Neural cell (in vitro differentiated cells): ENCODE measurements around the gene DGCR8. TPM values are rescaled to one million over a fixed set of nuclear protein-coding genes. Genes with fewer than 3 reads are reported as not detected.

Source experiments
- H2AFZ ChIP-seq: fragments of 200-600, 300-800 bp; sonication (generic), shearing (Covaris generic); 2 replicates; pipeline ENCODE4 v1.6.0; 2014; ENCODE audit warnings: low read depth, mild to moderate bottlenecking, antibody characterized with exemption, low read length, moderate library complexity
- H3F3A ChIP-seq: fragments of 200-600 bp; shearing (Covaris generic); 2 replicates; pipeline ENCODE4 v1.6.1; 2016; ENCODE audit warnings: mild to moderate bottlenecking, moderate library complexity, mixed read lengths, antibody characterized with exemption, low read length; ENCODE audit not compliant: insufficient read depth, poor library complexity, severe bottlenecking
- H3K27ac ChIP-seq: fragments of 200-600, 300-800 bp; sonication (generic), shearing (Covaris generic); 2 replicates; pipeline ENCODE4 v1.5.1; 2014; ENCODE audit warnings: mild to moderate bottlenecking, low read length, moderate library complexity
- H3K27me3 ChIP-seq: fragments of 300-800, 200-600 bp; sonication (generic), shearing (Covaris generic); 2 replicates; pipeline ENCODE4 v1.6.0; 2014; ENCODE audit warnings: mild to moderate bottlenecking, low read depth, low read length, moderate library complexity; ENCODE audit not compliant: insufficient read depth
- H3K36me3 ChIP-seq: fragments of 300-800, 200-600 bp; sonication (generic), shearing (Covaris generic); 2 replicates; pipeline ENCODE4 v1.5.1; 2014; ENCODE audit warnings: mild to moderate bottlenecking, antibody characterized with exemption, low read length, moderate library complexity; ENCODE audit not compliant: insufficient read depth
- H3K4me2 ChIP-seq: fragments of 300-800, 200-600 bp; sonication (generic), shearing (Covaris generic); 2 replicates; pipeline ENCODE4 v1.6.0; 2014; ENCODE audit warnings: mild to moderate bottlenecking, low read length
- H3K4me3 ChIP-seq: fragments of 300-800, 200-600 bp; sonication (generic), shearing (Covaris generic); 2 replicates; pipeline ENCODE4 v1.5.1; 2014; ENCODE audit warnings: mild to moderate bottlenecking, low read length, moderate library complexity
- H3K79me2 ChIP-seq: fragments of 200-600 bp; shearing (Covaris generic); replicated peaks from 2 replicates; pipeline ENCODE4 v1.6.0; 2014; ENCODE audit warnings: mild to moderate bottlenecking, low read length, moderate library complexity; ENCODE audit not compliant: insufficient read depth
- H3K9ac ChIP-seq: fragments of 300-800, 200-600 bp; sonication (generic), shearing (Covaris generic); 2 replicates; pipeline ENCODE4 v1.6.1; 2016; ENCODE audit warnings: mild to moderate bottlenecking, low read length, mixed read lengths
- H3K9me2 ChIP-seq: fragments of 200-600 bp; shearing (Covaris generic); 2 replicates; pipeline ENCODE4 v1.6.1; 2016; ENCODE audit warnings: mild to moderate bottlenecking, low read length, mixed read lengths; ENCODE audit not compliant: insufficient read depth
- H3K9me3 ChIP-seq: fragments of 200-600, 300-800 bp; sonication (generic), shearing (Covaris generic); 2 replicates; pipeline ENCODE4 v1.6.1; 2016; ENCODE audit warnings: mild to moderate bottlenecking, mixed run types, low read length, moderate library complexity, mixed read lengths
- H4K20me1 ChIP-seq: fragments of 200-600 bp; shearing (Covaris generic); 2 replicates; pipeline ENCODE4 v1.6.1; 2016; ENCODE audit warnings: mild to moderate bottlenecking, mixed run types; ENCODE audit not compliant: insufficient read depth
- CTCF ChIP-seq: fragments of 450-650 bp; IDR thresholded peaks from 2 replicates; pipeline ENCODE4 v1.5.1; 2014; ENCODE audit warnings: antibody characterized with exemption, mild to moderate bottlenecking, moderate library complexity; ENCODE audit not compliant: poor library complexity, severe bottlenecking
- EP300 ChIP-seq: fragments of 450-650 bp; conservative IDR thresholded peaks from 2 replicates; pipeline ENCODE4 v1.6.1; 2014; ENCODE audit warnings: antibody characterized with exemption, mild to moderate bottlenecking, moderate library complexity; ENCODE audit not compliant: poor library complexity, severe bottlenecking
- EZH2 ChIP-seq: fragments of 200-600, 300-800 bp; shearing (Covaris generic), sonication (generic); IDR thresholded peaks from 2 replicates; pipeline ENCODE4 v1.6.1; 2014; ENCODE audit warnings: antibody characterized with exemption, low read length, borderline replicate concordance, mild to moderate bottlenecking; ENCODE audit not compliant: insufficient read depth, poor library complexity, severe bottlenecking
- MXI1 ChIP-seq: fragments of 450-650 bp; conservative IDR thresholded peaks from 2 replicates; pipeline ENCODE4 v1.6.1; 2014; ENCODE audit warnings: antibody characterized with exemption, mild to moderate bottlenecking; ENCODE audit not compliant: poor library complexity, severe bottlenecking
- POLR2AphosphoS5 ChIP-seq: IDR thresholded peaks from 2 replicates; pipeline ENCODE4 v1.6.1; 2012
- RAD21 ChIP-seq: fragments of 450-650 bp; conservative IDR thresholded peaks from 2 replicates; pipeline ENCODE4 v1.6.1; 2014; ENCODE audit warnings: antibody characterized with exemption, mild to moderate bottlenecking, moderate library complexity
- REST ChIP-seq: IDR thresholded peaks from 2 replicates; pipeline ENCODE4 v1.6.1; 2012; ENCODE audit warnings: borderline replicate concordance
- SMC3 ChIP-seq: fragments of 450-650 bp; conservative IDR thresholded peaks from 2 replicates; pipeline ENCODE4 v1.6.1; 2014; ENCODE audit warnings: antibody characterized with exemption, mild to moderate bottlenecking, moderate library complexity; ENCODE audit not compliant: poor library complexity
- TAF1 ChIP-seq: IDR thresholded peaks from 2 replicates; pipeline ENCODE4 v1.6.1; 2012; ENCODE audit warnings: low read depth
- polyA plus RNA-seq: library from polyadenylated mRNA; depleted of rRNA; stranded (reverse); fragments of >200 nt; gene quantifications from 2 replicates; pipeline ENCODE4 v1.2.3, GENCODE V29; 2014

Gene DGCR8
- polyA plus RNA-seq, 1 donor from 2014 or later = 48.9 TPM

- Histone ChIP-seq H3K9me3 (no peaks in the 10 kb centered on the region), H3K4me2 (no peak overlapping the region), H3K9me2 (no peaks in the 10 kb centered on the region), H2AFZ (no peak overlapping the region), H3K27ac (no peak overlapping the region), H3K4me3 (no peak overlapping the region), H3K27me3 (no peaks in the 10 kb centered on the region), H3K9ac (no peak overlapping the region), H3K79me2 (peaks cover 14% of the 10 kb centered on the region), H3K36me3 (peaks cover 11% of the 10 kb centered on the region), H4K20me1 (peaks cover 4% of the 10 kb centered on the region), H3F3A (no peaks in the 10 kb centered on the region)
- TF ChIP-seq SMC3 (no peak), EZH2 (no peak), REST (no peak), CTCF (no peak), TAF1 (no peak), POLR2AphosphoS5 (no peak), MXI1 (no peak), RAD21 (no peak)
Observed at GRCh38 chr22:20095521-20095920, 15.5 kb downstream of the DGCR8 start.

- TF ChIP-seq POLR2AphosphoS5 (no peak), RAD21 (no peak), TAF1 (no peak), MXI1 (no peak), EZH2 (no peak), EP300 (no peak), SMC3 (no peak), REST (no peak), CTCF (no peak)
- peaks cover 11% of the 10 kb centered on the region for H3K36me3 ChIP-seq
Observed at GRCh38 chr22:20096574-20097420, 16.8 kb downstream of the DGCR8 start.

More at GRCh38 chr22:20096574-20097420, 16.8 kb downstream of the DGCR8 start:
- no peak overlapping the region for H3K4me2 ChIP-seq
- H3K4me3 ChIP-seq = no peak overlapping the region
- H3K9me2 ChIP-seq = no peaks in the 10 kb centered on the region
- H4K20me1 ChIP-seq = peaks cover 4% of the 10 kb centered on the region
- no peaks in the 10 kb centered on the region for H3K27me3 ChIP-seq
- no peaks in the 10 kb centered on the region for H3F3A ChIP-seq
- no peak overlapping the region for H3K27ac ChIP-seq
- H2AFZ ChIP-seq = no peak overlapping the region
- peaks cover 18% of the 10 kb centered on the region for H3K79me2 ChIP-seq
- H3K9me3 ChIP-seq = no peaks in the 10 kb centered on the region
- no peak overlapping the region for H3K9ac ChIP-seq
